Ishikawa (cell line): ENCODE data around the gene MSLN.

Source experiments
- CEBPB ChIP-seq: IDR thresholded peaks from 2 replicates; pipeline ENCODE4 v1.6.1; 2012
- CREB1 ChIP-seq: IDR thresholded peaks from 2 replicates; pipeline ENCODE4 v1.6.1; 2012; ENCODE audit warnings: low read depth
- EGR1 ChIP-seq: IDR thresholded peaks from 2 replicates; pipeline ENCODE4 v1.6.1; 2012
- EP300 ChIP-seq: IDR thresholded peaks from 2 replicates; pipeline ENCODE4 v1.6.1; 2012; ENCODE audit warnings: borderline replicate concordance
- FOXM1 ChIP-seq: IDR thresholded peaks from 2 replicates; pipeline ENCODE4 v1.6.1; 2012; ENCODE audit warnings: low read depth, borderline replicate concordance
- MAX ChIP-seq: IDR thresholded peaks from 2 replicates; pipeline ENCODE4 v1.6.1; 2012
- NFIC ChIP-seq: IDR thresholded peaks from 2 replicates; pipeline ENCODE4 v1.6.1; 2012
- REST ChIP-seq: IDR thresholded peaks from 2 replicates; pipeline ENCODE4 v1.6.1; 2012; ENCODE audit warnings: low read depth, mild to moderate bottlenecking
- TAF1 ChIP-seq: IDR thresholded peaks from 2 replicates; pipeline ENCODE4 v1.6.1; 2012; ENCODE audit warnings: low read depth, mild to moderate bottlenecking
- TCF12 ChIP-seq: IDR thresholded peaks from 2 replicates; pipeline ENCODE4 v1.6.1; 2012; ENCODE audit warnings: low read depth
- TEAD4 ChIP-seq: IDR thresholded peaks from 2 replicates; pipeline ENCODE4 v1.6.1; 2012
- USF1 ChIP-seq: IDR thresholded peaks from 2 replicates; pipeline ENCODE4 v1.6.1; 2012
- YY1 ChIP-seq: IDR thresholded peaks from 2 replicates; pipeline ENCODE4 v1.6.1; 2012; ENCODE audit warnings: low read depth

- TF ChIP-seq TCF12, result no peak
- no peak for TF ChIP-seq EP300
- TF ChIP-seq CREB1, result no peak
- no peak for TF ChIP-seq MAX
- TF ChIP-seq FOXM1, result no peak
- TF ChIP-seq TEAD4, result no peak
- TF ChIP-seq EGR1, result no peak
- no peak for TF ChIP-seq YY1
- TF ChIP-seq USF1, result no peak
- TF ChIP-seq TAF1, result no peak
- no peak for TF ChIP-seq CEBPB
- no peak for TF ChIP-seq REST
- TF ChIP-seq NFIC, result no peak
Measured at GRCh38 chr16:777826-778225, 17.3 kb downstream of the MSLN start.
